GM21390 (cell line): ENCODE results near the gene NOC2L.

ENCODE experiments used
- ATAC-seq: cut with Tn5 transposase; IDR thresholded peaks from one replicate; pipeline ENCODE4 v1.9.1; 2021; ENCODE audit not compliant: unreplicated experiment

The NOC2L gene

DNA sequence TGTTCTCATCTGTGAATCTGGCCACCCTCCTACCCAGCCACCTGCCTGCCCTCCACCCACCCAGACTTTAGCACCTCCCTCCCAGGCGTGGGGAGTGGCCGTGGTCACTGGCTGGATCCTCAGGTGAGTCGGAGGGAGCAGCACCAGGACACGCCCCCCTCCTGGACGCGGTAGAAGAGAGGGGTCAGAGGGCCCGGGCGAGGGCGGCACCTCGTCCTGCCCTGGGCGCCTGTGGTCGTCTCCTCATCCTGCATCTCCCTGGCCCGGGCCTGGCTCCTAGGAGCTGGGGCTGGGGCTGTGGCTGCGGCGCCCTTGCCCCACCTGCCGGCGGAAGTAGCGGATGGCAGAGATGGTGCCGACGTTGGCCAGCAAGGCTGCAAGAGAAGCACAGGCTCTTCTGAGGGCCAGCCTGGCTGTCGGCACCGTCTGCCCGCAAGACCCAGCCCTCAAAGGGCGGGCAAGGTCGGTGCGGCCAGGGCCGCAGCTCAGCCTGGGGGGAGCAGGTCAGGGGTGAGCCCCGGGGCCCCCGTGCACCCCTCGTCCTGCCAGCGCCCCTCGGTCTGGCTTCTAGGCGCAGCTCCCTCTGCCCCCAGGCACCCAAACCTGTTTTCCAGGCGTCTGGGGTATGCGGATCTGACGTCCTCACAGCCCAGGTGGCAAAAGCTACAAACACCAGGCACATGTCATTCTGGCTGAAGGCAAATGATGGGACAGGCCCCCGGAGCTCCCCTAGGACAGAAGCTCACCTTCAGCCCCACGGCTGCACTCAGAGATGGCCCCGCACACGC, 17.0 kb upstream of the NOC2L start:
- no peak for ATAC-seq

DNA sequence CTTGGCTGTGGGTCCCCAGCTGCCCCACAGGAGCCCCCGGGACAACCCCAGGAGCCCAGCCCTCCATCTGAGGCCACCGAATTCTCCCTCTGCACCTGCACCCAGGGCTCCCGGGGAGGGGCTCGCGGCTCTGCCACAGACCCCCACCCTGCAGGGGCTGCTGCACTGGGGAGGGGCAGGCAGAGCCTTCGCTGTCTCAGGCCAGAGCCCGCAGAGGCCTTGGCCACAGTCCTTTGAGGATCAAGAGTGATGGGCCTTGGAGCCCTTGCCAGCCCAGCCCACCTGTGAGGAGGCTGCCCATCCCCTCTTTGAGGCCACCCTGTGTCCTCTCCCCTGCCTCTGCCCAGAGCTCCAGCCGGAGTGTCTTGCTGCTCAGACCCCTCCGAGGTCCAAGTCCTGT, 16.3 kb upstream of the NOC2L start:
- ATAC-seq, result no peak

DNA sequence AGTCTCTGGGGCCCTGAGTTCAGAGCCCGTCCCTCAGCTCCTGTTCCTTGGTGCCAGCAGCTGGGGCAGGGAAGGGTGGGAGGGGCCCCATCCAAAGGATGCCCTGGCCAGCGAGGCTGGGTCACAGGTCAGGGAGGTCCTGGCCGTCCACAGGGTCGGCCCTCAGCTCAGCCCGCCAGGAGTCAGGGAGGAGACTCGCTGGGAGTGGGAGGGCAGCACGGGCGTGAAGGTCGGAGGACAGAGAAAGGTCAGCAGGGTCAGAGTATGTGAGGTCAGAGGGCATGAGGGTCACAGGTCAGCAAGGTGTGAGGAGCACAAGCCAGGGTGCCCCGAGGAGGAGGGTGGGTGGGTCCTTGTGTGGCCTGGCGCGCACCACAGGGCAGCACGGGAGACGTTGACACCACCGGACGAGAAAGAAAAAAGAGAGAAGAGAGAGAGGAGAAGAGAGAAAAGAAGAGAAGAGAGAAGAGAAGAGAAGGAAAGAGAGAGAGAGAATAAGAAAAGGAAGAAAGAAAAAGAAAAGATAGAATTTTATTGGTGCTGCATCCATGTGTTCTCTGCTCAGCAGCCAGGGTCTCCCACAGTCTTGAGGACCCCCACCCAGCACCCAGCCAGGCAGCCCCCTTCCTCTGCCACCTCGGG, 15.8 kb upstream of the NOC2L start:
- ATAC-seq, result no peak

DNA sequence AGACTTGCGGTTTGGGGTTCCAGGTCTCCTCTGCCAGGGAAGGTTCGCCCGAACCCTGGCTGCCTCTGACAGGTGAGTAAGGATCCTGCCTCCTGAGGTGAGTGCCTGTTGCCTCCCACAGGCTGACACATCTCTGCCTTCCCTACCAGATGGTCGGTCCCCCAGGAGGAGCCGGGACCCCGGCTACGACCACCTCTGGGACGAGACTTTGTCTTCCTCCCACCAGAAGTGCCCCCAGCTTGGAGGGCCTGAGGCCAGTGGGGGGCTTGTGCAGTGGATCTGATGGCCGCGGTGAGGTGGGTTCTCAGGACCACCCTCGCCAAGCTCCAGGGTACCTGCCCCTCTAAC, 15.2 kb upstream of the NOC2L start:
- ATAC-seq, result no peak

DNA sequence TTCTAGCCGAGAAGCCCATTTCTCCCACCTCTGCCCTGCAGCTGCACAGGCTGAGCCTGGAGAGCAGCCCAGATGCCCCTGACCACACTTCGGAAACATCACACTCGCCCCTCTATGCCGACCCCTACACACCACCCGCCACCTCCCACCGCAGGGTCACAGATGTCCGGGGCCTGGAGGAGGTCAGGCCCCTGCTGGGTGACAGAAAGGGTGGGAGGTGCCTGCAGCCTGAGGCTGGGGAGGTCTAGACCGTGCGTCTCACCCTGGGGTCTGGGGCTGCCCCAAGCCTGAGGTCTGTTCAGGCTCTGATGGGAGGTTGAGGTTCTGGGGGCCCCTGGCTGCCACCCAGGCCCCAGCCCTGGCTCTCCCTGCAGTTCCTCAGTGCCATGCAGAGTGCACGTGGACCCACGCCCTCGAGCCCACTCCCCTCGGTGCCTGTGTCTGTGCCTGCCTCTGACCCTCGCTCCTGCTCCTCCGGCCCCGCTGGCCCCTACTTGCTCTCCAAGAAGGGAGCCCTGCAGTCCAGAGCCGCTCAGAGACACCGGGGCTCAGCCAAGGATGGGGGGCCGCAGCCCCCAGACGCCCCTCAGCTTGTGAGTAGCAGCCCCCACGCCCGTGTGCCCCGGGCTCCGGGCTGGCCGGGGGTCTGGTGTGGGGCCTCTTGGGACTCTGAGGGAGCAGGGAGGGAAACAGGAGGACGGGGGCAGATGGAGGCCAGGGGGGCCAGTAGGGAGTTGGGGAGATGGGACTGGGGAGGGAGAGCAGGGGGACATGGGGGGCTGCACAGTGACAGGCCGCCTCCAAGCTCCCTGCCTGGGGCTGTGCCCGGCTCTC, 14.6 kb upstream of the NOC2L start:
- no peak for ATAC-seq

DNA sequence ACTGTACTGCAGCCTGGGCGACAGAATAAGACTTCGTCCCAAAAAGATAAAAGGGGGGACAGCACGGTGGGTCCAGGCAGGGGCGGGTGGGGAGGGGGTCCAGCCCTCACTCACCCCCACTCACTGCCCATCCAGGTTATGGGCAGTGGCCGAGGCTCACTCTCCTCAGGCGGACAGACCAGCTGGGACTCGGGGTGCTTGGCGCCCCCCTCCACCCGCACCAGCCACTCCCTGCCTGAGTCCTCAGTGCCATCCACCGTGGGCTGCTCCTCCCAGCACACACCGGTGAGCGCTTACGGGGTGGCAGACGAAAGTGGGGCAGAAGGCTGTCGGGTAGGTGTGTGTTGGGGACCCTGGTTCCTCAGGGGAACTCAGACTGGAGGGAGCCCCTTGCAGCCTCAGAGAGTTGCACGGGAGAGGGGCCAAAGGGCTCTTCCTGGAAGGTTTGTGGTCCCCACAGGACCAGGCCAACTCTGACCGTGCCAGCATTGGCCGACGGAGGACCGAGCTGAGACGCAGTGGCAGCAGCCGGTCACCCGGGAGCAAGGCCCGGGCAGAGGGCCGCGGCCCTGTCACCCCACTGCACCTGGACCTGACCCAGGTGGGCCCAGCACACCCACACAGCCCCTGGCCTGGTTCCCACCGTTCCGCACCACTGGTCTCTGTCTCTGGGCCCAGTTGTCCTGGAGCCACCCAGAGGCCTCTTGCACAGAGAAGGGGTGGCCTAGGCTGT, 13.8 kb upstream of the NOC2L start:
- ATAC-seq, result no peak

DNA sequence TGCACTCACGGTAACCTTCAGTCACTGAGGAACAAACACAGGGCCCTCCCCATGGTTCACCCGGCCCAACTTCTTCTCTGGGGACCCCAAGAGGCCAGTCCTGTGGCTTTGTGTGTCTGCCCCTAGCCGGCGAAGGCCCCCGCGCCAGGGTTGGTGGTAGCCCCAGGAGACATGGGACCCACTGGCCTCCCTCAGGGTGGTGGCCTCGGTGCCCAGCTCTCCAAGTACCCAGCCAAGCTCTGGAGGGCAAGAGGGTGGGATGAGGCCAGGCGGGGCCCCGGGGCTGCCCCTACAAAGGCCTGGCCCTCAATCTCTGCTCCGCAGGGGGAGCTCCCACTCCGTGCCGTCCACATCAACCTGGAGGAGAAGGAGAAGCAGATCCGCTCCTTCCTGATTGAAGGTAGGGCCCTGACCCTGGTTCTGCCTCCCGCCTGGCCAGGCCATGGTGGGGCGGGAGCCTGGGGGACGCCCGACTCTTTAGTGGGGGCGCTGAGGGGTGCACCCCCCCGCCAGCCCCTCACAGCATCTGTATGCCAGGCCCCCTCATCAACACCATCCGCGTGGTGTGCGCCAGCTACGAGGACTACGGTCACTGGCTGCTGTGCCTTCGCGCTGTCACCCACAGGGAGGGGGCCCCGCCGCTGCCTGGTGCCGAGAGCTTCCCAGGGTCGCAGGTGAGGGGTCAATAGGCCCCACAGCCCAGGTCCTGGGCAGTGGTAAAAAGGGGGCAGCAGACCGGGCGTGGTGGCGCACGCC, 12.9 kb upstream of the NOC2L start:
- ATAC-seq, result no peak

DNA sequence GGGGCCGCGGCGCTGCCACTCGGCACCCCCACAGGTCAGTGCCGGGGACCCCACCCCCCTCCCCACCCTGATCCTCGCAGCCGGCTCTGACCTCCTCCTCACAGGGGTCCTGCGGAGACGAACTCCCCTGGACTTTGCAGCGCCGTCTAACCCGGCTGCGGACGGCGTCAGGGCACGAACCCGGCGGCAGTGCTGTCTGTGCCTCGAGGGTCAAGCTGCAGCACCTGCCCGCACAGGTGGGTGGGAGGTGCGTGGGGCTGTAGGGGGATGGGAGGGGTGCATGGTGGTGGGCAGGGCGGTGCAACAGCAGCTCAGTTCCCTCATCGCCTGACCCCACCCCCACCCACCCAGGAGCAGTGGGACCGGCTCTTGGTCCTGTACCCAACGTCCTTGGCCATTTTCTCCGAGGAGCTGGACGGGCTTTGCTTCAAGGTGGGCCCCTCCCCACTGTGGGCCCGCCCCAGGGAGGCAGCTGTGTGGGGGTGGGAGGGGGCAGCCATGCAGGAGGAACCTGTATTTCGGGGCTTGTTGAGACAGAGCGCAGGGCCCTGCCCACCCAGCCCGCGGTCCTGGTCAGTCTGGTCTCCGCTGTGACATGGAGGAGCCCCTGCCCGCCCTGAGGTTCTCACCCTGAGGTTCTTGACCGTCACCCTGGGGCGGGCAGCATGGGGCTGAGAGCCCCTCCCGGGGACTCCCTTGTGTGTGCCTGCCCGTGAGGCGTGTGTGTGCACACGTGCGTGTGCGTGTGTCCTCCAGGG, 12.1 kb upstream of the NOC2L start:
- no peak for ATAC-seq

DNA sequence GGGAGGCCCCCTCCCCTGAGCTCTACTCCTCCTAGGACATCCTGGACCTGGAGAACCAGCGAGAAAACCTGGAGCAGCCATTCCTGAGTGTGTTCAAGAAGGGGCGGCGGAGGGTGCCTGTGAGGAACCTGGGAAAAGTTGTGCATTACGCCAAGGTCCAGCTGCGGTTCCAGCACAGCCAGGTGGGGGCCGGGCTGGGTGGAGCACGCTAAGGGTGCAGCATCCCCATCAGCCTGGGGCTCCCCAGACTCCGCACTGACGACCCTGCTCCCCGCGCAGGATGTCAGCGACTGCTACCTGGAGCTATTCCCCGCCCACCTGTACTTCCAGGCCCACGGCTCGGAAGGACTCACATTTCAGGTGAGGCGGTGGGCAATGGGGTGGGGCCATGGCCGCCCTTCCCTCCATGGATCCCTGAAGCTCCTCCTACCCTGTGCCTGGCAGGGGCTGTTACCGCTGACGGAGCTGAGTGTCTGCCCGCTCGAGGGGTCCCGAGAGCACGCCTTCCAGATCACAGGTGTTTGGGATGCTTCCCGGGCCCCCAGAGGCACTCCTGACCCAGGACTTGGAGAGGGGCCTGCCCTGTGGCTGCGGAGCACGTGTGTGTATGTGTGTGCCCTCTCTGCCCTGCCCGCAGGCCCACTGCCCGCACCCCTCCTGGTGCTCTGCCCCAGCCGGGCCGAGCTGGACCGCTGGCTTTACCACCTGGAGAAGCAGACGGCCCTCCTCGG, 11.4 kb upstream of the NOC2L start:
- no peak for ATAC-seq

DNA sequence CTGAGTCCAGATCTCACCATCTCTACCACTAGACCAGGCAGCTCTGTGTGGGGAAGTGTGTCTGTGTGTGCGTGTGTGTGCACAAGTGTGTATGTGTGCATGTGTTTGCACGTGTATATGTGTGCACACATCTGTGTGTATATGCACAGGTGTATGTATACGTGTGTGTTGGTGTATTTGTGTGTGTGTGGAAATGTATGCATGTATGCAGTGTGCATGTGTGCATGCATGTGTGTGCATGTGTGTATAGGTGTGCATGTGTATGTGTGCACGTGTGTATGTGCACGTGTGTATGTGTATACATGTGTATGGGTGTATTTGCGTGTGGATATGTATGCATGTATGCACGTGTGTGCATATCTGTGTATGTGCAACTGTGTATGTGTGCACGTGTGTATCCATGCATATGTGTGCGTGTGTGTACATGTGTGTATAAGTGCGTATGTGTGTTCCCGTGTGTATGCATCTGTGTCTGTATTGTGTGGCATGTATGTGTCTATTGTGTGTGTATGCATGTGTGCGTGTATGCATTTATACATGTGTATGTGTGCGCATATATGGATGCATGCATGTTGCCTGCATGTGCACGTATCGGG, 10.3 kb upstream of the NOC2L start:
- no peak for ATAC-seq

DNA sequence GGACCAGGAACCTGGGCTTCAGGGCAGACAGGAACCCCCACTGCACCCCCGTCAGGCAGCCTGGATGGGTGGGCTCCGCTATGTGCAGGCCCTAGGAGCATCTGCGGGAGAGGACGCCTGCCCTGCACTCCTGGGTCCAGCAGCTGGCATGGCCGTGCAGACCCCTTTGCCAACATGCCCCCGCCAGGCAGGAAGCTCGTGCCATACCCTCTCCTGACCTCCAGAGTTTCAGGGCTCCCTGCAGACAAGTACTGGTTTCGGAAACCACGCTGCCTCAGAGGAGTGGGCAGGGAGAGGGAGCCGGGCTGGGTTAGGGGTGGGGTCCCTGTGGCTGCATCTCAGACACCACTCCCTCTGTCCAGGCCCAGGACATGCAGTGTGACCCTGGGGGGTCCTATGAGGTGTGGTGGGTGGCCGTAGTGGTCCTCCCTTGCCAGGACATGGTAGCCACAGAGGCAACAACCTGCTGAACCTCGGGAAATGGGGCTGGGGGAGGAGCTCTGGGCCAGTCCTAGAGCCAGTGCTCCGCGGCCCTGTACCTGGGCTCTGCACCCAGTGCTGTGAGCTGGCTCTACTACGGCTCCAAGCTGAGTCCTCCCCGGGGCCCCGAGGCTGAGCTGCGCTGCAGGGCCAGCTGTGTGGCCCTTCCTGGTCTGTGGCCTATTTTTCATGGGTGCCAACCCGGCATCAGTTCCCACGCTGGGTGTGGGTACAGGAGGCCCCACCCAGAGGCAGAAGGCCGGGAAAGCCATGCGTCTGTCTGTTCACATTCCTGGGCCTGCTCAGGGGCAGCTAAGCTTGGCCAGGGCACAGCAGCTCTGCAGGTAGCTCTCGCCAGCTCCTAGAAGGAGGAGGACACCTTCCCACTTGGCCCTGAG, 8.6 kb upstream of the NOC2L start:
- no peak for ATAC-seq

DNA sequence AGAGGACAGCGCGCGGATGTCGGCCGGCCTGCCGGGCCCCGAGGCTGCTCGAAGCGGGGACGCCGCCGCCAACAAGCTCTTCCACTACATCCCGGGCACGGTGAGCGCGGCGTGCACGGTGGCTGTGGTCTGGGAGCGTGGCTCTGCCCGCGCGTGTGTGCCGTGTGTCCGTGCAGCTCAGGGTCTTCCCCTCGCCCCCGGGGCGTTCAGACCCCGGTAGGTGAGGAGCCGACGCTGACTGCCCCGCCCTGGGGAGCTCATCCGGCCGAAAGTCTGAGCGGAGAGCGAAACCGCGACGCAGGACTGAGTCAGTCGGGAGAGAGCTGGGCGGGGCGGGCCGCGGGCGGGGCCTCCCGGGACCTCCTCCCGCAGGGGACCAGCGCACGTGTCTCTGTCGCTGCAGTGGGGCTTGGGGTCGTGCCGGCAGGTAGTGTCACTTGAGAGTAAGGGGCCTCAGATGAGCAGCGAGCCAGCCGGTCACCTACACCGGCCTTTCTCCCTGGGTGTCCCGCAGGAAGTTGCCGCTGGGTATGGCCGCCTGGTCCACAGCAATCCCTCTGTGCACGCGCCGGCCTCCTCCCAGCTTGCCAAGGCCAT, 7.7 kb upstream of the NOC2L start:
- ATAC-seq, result peak; percentile 65

DNA sequence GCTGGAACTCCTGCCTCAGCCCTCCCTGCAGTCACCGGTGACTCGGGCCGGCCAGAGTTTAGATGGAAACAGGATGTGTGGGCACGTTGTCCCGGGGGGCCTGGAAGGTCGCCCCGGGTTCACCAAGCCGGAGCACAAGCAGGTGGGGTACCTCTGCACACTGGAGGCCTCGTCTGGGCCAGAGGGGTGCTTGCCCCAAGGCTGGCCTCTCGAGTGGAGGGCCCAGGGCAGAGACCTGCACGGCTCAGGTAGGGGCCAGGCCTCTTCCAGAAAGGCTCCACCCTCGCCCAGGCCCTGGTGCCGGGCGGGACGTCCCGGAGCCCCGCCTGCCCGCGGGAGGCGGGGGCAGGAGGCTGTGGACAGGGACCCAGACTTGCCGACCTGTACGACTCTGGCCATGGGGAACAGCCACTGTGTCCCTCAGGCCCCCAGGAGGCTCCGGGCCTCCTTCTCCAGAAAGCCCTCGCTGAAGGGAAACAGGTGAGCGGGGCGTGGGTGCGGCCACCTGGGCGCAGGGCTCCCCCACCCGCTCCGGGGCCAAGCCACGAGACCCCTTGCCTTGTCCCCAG, 7.2 kb upstream of the NOC2L start, which contains the start of gene PLEKHN1:
TSS of gene PLEKHN1 (plus strand) at position 348 of the 569 bp plus-strand sequence. CDS start at position 398, 50 bp downstream.
- ATAC-seq, result peak; percentile 21

DNA sequence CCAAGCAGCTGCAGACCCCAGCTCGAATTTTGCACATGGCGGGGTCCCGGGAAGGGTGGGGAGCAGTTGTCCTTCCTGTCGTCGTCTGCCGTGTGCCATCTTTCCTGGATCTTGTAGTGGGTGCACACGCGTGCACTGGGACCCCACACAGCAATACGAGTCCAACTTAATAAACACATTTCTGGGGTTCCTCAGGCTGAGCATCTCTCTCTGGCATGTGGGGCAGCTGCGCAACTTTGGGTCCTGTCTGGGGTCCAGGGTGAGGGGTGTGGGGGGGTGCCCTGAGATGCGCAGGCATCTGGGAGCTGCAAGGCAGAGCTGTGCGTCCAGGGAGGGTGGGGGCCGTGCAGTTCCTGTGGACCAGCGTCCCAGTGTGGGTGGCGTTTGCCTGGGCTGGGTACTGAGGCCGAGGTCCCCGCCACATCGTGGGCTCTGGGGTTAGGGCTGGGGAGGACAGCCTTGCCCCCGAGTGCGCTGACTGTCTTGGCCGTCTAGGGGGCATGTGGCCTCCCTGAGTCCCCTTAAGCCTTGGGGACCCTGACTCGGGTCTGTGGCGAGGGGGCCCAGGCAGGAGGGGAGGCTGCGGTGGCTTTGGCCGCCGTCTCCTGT, 6.6 kb upstream of the NOC2L start:
- ATAC-seq, result no peak

DNA sequence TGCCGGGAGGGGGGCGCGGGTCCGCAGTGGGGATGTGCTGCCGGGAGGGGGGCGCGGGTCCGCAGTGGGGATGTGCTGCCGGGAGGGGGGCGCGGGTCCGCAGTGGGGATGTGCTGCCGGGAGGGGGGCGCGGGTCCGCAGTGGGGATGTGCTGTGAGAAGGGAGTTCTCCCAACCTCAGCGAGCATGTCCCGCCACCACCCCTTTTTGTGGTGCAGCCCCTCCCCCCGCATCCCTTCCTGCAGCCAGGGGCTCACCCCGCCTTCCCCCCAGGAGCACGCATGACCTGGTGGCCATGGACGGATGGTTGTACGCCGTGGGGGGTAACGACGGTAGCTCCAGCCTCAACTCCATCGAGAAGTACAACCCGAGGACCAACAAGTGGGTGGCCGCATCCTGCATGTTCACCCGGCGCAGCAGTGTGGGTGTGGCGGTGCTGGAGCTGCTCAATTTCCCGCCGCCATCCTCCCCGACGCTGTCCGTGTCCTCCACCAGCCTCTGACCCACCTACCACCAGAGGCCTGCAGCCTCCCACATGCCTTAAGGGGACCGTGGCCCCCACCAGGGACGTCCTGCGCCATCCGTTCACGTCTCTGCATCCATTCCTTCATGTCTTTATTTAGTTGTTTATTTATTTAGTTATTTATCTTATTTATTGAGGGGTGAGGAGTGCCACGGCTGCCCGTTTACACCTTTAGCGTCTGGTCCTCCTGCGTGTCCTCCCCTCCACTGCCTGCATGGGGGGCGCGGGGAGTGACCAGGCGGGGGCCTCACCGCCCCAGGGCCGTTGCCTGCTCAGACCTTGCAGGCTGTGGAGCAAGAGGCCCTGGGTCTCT, 5.9 kb upstream of the NOC2L start:
- no peak for ATAC-seq
